Pancreas (tissue), 10 donors: ENCODE results near the gene KHNYN. TPM values are rescaled to one million over a fixed set of nuclear protein-coding genes. Genes with fewer than 3 reads are reported as not detected.

Source experiments
- ATAC-seq, 4 donors: fragments of 200-7000 bp; cut with Tn5 transposase; one replicate each; pipeline versions ENCODE4 v1.8.0 to v1.9.1; 2020; ENCODE audit warnings: mild to moderate bottlenecking in 4 of 4, moderate library complexity in 4 of 4
- DNase-seq, 6 donors: peaks; one replicate each; pipeline ENCODE4 v3.0.0-alpha.2; 2020
- FAIRE-seq: peaks from 2 replicates; lab custom pipeline; 2012; peaks lifted over from hg19 to GRCh38; lab: Jason Lieb, UNC
- H3K27ac ChIP-seq, 4 donors: fragments of 200-600 bp; sonication (generic); 1 replicate in 3 of 4; 2 replicates in 1 of 4; pipeline versions ENCODE4 v1.5.0 to v1.8.0; 2020
- H3K27me3 ChIP-seq, 4 donors: fragments of 200-600 bp; one replicate each; pipeline ENCODE4 v1.8.0; 2021
- H3K36me3 ChIP-seq, 3 donors: fragments of 200-600 bp; sonication (generic) in 1 of 3; one replicate each; pipeline versions ENCODE4 v1.5.0 to v1.8.0; 2020 to 2021
- H3K4me1 ChIP-seq, 3 donors: fragments of 200-600 bp; one replicate each; pipeline ENCODE4 v1.8.0; 2021
- H3K4me3 ChIP-seq, 4 donors: fragments of 200-600 bp; sonication (generic) in 2 of 4; one replicate each; pipeline versions ENCODE4 v1.5.0 to v1.8.0; 2020 to 2021
- H3K9me3 ChIP-seq, 4 donors: fragments of 200-600 bp; one replicate each; pipeline ENCODE4 v1.8.0; 2021
- WGBS, 2 donors: extraction: QIAGEN DNeasy Blood & Tissue Kit; methylation state at CpG; one replicate each; pipeline ENCODE4 v1.1.7; 2013; 5-methylcytosine and 5-hydroxymethylcytosine counted together
- intact Hi-C, 3 donors: fragments of 100-400 bp; cut with DNase I; formaldehyde crosslinking; loops; one replicate each; pipeline versions ENCODE4 v1.11.1 to v1.14.2; 2022
- polyA plus RNA-seq, 2 donors: library from polyadenylated mRNA; stranded (reverse); fragments of 200-250 nt; gene quantifications; one replicate each; pipeline ENCODE4 v1.2.3, GENCODE V29; 2013
- total RNA-seq, 6 donors: library from RNA; stranded (reverse); fragmentation: NEBNext Ultra II Directional in 4 of 6; extraction: Animal tissue kit (Norgen Biotek cat#: 25700) in 4 of 6; gene quantifications; one replicate each; pipeline versions ENCODE4 v1.2.1 to v1.2.4, GENCODE V29; 2021 to 2023
- TF ChIP-seq, protein P1 (sequence below), 4 donors: fragments of 200-600 bp; sonication (generic) in 3 of 4; IDR thresholded peaks; one replicate each; pipeline versions ENCODE4 v1.5.0 to v1.8.0; 2021; ENCODE audit warnings: antibody characterized with exemption in 4 of 4
- donor health status: healthy with polysubstance abuse.
- donor health status: DM: no; HTN: no; CAD: no; lungs with moderate emphysema.
- donor health status: DM: no; HTN: no; CAD: no.
- donor health status: control.
- donor health status: control.
- donor health status: Bipolar disorder and iron deficiency.
- donor health status: DM: yes; HTN: yes; CAD: no.
- donor health status: DM: no; HTN: no; CAD: no.
- donor health status: DM: no; HTN: no; CAD: no.
- donor health status: DM: yes; HTN: yes; CAD: no.

The KHNYN gene
- total and polyA plus RNA-seq, 8 donors: 21.8 to 42.9 (median 26.8) TPM

DNA sequence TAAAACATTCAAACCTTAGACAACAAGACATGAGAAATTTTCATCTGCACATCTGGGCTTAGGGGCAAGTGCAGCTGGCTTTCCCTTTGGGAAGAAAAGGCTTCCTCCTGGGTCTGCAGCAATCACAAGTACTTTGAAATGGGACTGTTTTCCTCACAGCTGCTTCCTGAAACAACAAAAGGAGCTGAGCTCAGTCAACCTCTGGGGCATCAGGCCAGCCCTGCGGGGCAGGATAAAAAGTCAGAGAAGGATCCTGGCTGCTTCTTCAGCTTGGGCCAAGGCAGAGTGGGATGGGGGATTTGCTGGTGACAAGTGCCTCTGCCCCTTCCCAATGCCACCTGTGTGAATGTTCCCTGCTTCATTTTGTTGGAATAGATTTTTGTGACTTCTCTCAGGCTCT, 29.0 kb downstream of the KHNYN start:
- Histone ChIP-seq H3K4me1 (no peaks in the 10 kb centered on the region), H3K9me3 (no peaks in the 10 kb centered on the region), H3K36me3 (no peaks in the 10 kb centered on the region), H3K27ac (no peak overlapping the region), H3K4me3 (no peak overlapping the region), H3K27me3 (no peaks in the 10 kb centered on the region)
- ATAC-seq (no peak), DNase-seq (no peak), FAIRE-seq (no peak)
- 90 to 93% methylated on average over 1 of the region's 1 CpG for WGBS, 2 donors
- TF ChIP-seq, protein P1, sequence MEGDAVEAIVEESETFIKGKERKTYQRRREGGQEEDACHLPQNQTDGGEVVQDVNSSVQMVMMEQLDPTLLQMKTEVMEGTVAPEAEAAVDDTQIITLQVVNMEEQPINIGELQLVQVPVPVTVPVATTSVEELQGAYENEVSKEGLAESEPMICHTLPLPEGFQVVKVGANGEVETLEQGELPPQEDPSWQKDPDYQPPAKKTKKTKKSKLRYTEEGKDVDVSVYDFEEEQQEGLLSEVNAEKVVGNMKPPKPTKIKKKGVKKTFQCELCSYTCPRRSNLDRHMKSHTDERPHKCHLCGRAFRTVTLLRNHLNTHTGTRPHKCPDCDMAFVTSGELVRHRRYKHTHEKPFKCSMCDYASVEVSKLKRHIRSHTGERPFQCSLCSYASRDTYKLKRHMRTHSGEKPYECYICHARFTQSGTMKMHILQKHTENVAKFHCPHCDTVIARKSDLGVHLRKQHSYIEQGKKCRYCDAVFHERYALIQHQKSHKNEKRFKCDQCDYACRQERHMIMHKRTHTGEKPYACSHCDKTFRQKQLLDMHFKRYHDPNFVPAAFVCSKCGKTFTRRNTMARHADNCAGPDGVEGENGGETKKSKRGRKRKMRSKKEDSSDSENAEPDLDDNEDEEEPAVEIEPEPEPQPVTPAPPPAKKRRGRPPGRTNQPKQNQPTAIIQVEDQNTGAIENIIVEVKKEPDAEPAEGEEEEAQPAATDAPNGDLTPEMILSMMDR (IDR thresholded peaks at IDR 0.05): no peak
- intact Hi-C loops: no loop called here

- Histone ChIP-seq H3K9me3 (no peaks in the 10 kb centered on the region), H3K27ac (no peak overlapping the region), H3K4me1 (no peaks in the 10 kb centered on the region), H3K4me3 (no peak overlapping the region), H3K27me3 (no peaks in the 10 kb centered on the region), H3K36me3 (no peaks in the 10 kb centered on the region)
- intact Hi-C loops: no loop called here
- TF ChIP-seq, protein P1 (IDR thresholded peaks at IDR 0.05): no peak
- 95% methylated on average over 3 of the region's 3 CpGs for WGBS, 2 donors
- ATAC-seq: no peak
- FAIRE-seq: no peak
- no peak for DNase-seq
Observed at GRCh38 chr14:24459331-24459730, 29.6 kb downstream of the KHNYN start.

DNA sequence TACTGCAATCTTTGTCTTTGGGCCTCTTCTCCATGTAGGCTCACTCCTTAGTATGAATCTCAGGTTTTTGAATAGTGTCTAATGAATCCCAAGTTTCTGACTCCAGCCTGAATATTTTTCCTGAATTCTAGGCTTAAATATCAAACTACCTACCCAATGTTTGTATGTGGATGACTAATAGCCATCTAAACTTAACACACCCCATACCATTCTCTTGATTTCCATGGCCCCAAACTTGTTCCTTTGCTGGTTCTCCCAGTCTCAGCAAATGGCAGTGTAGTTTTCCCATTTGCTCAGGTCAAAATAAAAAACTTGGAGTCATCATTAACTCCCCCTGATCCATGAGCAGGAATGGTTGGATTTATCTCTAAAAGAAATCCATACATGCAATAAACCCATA, 31.6 kb downstream of the KHNYN start:
- FAIRE-seq: no peak
- Histone ChIP-seq H3K4me1 (no peaks in the 10 kb centered on the region), H3K4me3 (no peak overlapping the region), H3K27me3 (no peaks in the 10 kb centered on the region), H3K9me3 (no peaks in the 10 kb centered on the region), H3K36me3 (no peaks in the 10 kb centered on the region), H3K27ac (no peak overlapping the region)
- intact Hi-C loops: no loop called here
- DNase-seq: no peak
- TF ChIP-seq, protein P1 (IDR thresholded peaks at IDR 0.05): no peak
- no peak for ATAC-seq

DNA sequence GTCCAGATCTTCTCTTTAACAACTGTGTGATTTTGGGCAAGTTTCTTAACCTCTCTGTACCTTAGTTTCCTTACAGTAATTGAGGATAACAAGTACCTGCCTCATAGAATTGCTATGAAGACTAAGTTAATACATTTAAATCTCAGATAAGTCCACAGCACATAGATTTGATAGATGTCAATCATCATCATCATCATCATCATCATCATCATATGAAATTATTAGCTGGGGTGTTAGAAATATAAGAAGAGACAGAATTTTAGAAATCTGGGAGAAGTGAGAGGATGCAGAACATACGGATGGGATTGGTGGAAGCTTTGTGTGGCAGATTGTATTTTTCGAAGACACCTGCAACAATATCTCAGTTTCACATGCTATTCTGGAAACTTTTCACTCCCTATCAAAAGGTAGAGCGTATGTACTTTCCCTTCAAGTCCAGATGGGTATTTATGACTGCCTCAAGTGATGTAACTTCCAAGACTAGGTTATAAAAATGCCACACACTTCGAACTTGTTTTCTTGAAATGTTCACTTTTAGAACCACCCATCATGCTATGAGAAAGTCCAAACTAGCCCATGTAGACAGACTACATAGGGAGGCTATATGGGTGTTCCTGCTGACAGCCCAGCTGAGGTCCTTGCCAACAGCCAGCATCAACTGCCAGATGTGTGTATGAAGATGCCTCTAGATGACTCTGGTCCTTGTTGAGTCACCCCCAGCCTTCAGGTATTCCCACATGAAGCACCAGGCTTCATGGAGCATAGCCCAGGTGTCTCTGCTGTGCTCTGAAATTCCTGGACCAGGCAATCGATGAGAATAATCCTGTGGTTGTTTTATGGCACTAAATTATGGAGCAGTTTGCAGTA, 33.5 kb downstream of the KHNYN start:
- Histone ChIP-seq H3K9me3 (no peaks in the 10 kb centered on the region), H3K4me1 (no peaks in the 10 kb centered on the region), H3K27me3 (no peaks in the 10 kb centered on the region), H3K27ac (no peak overlapping the region), H3K4me3 (no peak overlapping the region), H3K36me3 (no peaks in the 10 kb centered on the region)
- FAIRE-seq: no peak
- no peak for ATAC-seq
- TF ChIP-seq, protein P1 (IDR thresholded peaks at IDR 0.05): no peak
- intact Hi-C loops: no loop called here
- WGBS, 2 donors: 36 to 78% methylated on average over 5 of the region's 5 CpGs
- no peak for DNase-seq
